ENCODE data around the gene SATB1.
A peak's percentile ranks its signal among the peaks of the same experiment; 100 is the strongest.

SATB1 gene

GRCh38 chr3:18428991-18429745 is 4.0 kb upstream of the SATB1 start:
- DNase-seq = no peak

- no peak for DNase-seq
Observed at GRCh38 chr3:18428036-18428435, 2.9 kb upstream of the SATB1 start.

GRCh38 chr3:18426597-18427193 is 1.6 kb upstream of the SATB1 start:
- DNase-seq = no peak

- peak; percentile 81 for DNase-seq
Observed at GRCh38 chr3:18425641-18426257, 610 bp upstream of the SATB1 start.

- no peak for DNase-seq
Observed at GRCh38 chr3:18424213-18424728, 868 bp downstream of the SATB1 start.

- DNase-seq = peak; percentile 70
Observed at GRCh38 chr3:18423401-18424212, 1.5 kb downstream of the SATB1 start.

- no peak for DNase-seq
Observed at GRCh38 chr3:18422972-18423371, 2.2 kb downstream of the SATB1 start.

- DNase-seq = no peak
Observed at GRCh38 chr3:18420555-18420954, 4.6 kb downstream of the SATB1 start.

GRCh38 chr3:18419232-18419631 is 5.9 kb downstream of the SATB1 start:
- no peak for DNase-seq

GRCh38 chr3:18417904-18418572 is 7.1 kb downstream of the SATB1 start:
- DNase-seq = no peak

GRCh38 chr3:18416332-18416731 is 8.8 kb downstream of the SATB1 start:
- no peak for DNase-seq

- DNase-seq = no peak
Observed at GRCh38 chr3:18415839-18416238, 9.3 kb downstream of the SATB1 start.

GRCh38 chr3:18415167-18415566 is 10.0 kb downstream of the SATB1 start:
- peak; percentile 14 for DNase-seq

GRCh38 chr3:18412684-18413083 is 12.5 kb downstream of the SATB1 start:
- no peak for DNase-seq

GRCh38 chr3:18411541-18411940 is 13.6 kb downstream of the SATB1 start:
- no peak for DNase-seq

- no peak for DNase-seq
Observed at GRCh38 chr3:18410205-18410604, 14.9 kb downstream of the SATB1 start.

- no peak for DNase-seq
Observed at GRCh38 chr3:18409266-18409665, 15.9 kb downstream of the SATB1 start.

GRCh38 chr3:18405141-18405540 is 20.0 kb downstream of the SATB1 start:
- DNase-seq = no peak

- DNase-seq = no peak
Observed at GRCh38 chr3:18403061-18403460, 22.1 kb downstream of the SATB1 start.

- no peak for DNase-seq
Observed at GRCh38 chr3:18402239-18402799, 22.8 kb downstream of the SATB1 start.

- no peak for DNase-seq
Observed at GRCh38 chr3:18401300-18401961, 23.7 kb downstream of the SATB1 start.

GRCh38 chr3:18398448-18398847 is 26.7 kb downstream of the SATB1 start:
- DNase-seq = no peak
